ACC112 (cell line): Measurements from ENCODE around the gene DYNC1H1.

Experiments used
- H2AFZ ChIP-seq: fragments of 200-600 bp; sonication (generic); one replicate; pipeline ENCODE4 v1.6.0; 2017; ENCODE audit warnings: antibody characterized with exemption, low read length; ENCODE audit not compliant: unreplicated experiment
- H3K27ac ChIP-seq: fragments of 200-600 bp; sonication (generic); 2 replicates; pipeline ENCODE4 v1.5.1; 2014; ENCODE audit warnings: low read depth, mild to moderate bottlenecking, antibody characterized with exemption, low read length, moderate library complexity
- H3K27me3 ChIP-seq: fragments of 200-600 bp; sonication (generic); 2 replicates; pipeline ENCODE4 v1.6.1; 2014; ENCODE audit warnings: mild to moderate bottlenecking, antibody characterized with exemption, low read length, moderate library complexity, mixed read lengths; ENCODE audit not compliant: insufficient read depth
- H3K36me3 ChIP-seq: fragments of 200-600 bp; sonication (generic); 2 replicates; pipeline ENCODE4 v1.6.1; 2016; ENCODE audit warnings: mild to moderate bottlenecking, antibody characterized with exemption, low read length, moderate library complexity, mixed read lengths; ENCODE audit not compliant: insufficient read depth
- H3K4me1 ChIP-seq: fragments of 200-600 bp; sonication (generic); one replicate; pipeline ENCODE4 v1.6.1; 2016; ENCODE audit warnings: low read length, mixed read lengths; ENCODE audit not compliant: insufficient read depth, unreplicated experiment, control insufficient read depth
- H3K4me3 ChIP-seq: fragments of 200-600 bp; sonication (generic); 2 replicates; pipeline ENCODE4 v1.5.1; 2014; ENCODE audit warnings: mild to moderate bottlenecking, low read depth, low read length
- H3K79me2 ChIP-seq: fragments of 200-600 bp; sonication (generic); one replicate; pipeline ENCODE4 v1.6.0; 2016; ENCODE audit warnings: low read length; ENCODE audit not compliant: control insufficient read depth, unreplicated experiment, insufficient read depth

Gene DYNC1H1

GRCh38 chr14:102034301-102034700, 69.9 kb downstream of the DYNC1H1 start:
- no peaks in the 10 kb centered on the region for H3K27me3 ChIP-seq
- H3K27ac ChIP-seq, result no peak overlapping the region
- H2AFZ ChIP-seq, result no peak overlapping the region
- no peak overlapping the region for H3K4me3 ChIP-seq
- peaks cover 1% of the 10 kb centered on the region for H3K4me1 ChIP-seq
- peaks cover 5% of the 10 kb centered on the region for H3K79me2 ChIP-seq
- peaks cover 70% of the 10 kb centered on the region for H3K36me3 ChIP-seq

- no peaks in the 10 kb centered on the region for H3K79me2 ChIP-seq
- H3K36me3 ChIP-seq, result peaks cover 68% of the 10 kb centered on the region
- no peaks in the 10 kb centered on the region for H3K4me1 ChIP-seq
- no peak overlapping the region for H2AFZ ChIP-seq
- no peak overlapping the region for H3K4me3 ChIP-seq
- H3K27ac ChIP-seq, result no peak overlapping the region
- no peaks in the 10 kb centered on the region for H3K27me3 ChIP-seq
Measured at GRCh38 chr14:102035914-102036313, 71.5 kb downstream of the DYNC1H1 start.

- Histone ChIP-seq H3K36me3 (peaks cover 60% of the 10 kb centered on the region), H3K4me3 (no peak overlapping the region), H3K27ac (no peak overlapping the region), H3K4me1 (no peaks in the 10 kb centered on the region), H3K27me3 (no peaks in the 10 kb centered on the region), H3K79me2 (no peaks in the 10 kb centered on the region), H2AFZ (no peak overlapping the region)
Measured at GRCh38 chr14:102037686-102038085, 73.3 kb downstream of the DYNC1H1 start.

GRCh38 chr14:102039157-102039556, 74.8 kb downstream of the DYNC1H1 start:
- H3K27ac ChIP-seq, result no peak overlapping the region
- H3K27me3 ChIP-seq, result no peaks in the 10 kb centered on the region
- H3K4me1 ChIP-seq, result no peaks in the 10 kb centered on the region
- H2AFZ ChIP-seq, result no peak overlapping the region
- H3K36me3 ChIP-seq, result peaks cover 48% of the 10 kb centered on the region
- H3K79me2 ChIP-seq, result no peaks in the 10 kb centered on the region
- no peak overlapping the region for H3K4me3 ChIP-seq

- Histone ChIP-seq H3K27ac (no peak overlapping the region), H3K27me3 (no peaks in the 10 kb centered on the region), H3K79me2 (no peaks in the 10 kb centered on the region), H3K4me1 (no peaks in the 10 kb centered on the region), H3K36me3 (peaks cover 50% of the 10 kb centered on the region), H2AFZ (no peak overlapping the region), H3K4me3 (no peak overlapping the region)
Measured at GRCh38 chr14:102040153-102040552, 75.8 kb downstream of the DYNC1H1 start.

- Histone ChIP-seq H3K79me2 (no peaks in the 10 kb centered on the region), H3K27me3 (no peaks in the 10 kb centered on the region), H3K36me3 (peaks cover 38% of the 10 kb centered on the region; the same call in 1 of the 2 replicates), H2AFZ (no peak overlapping the region), H3K4me1 (no peaks in the 10 kb centered on the region), H3K27ac (no peak overlapping the region), H3K4me3 (no peak overlapping the region)
Measured at GRCh38 chr14:102042699-102043098, 78.3 kb downstream of the DYNC1H1 start.

- H3K79me2 ChIP-seq, result no peaks in the 10 kb centered on the region
- H3K4me1 ChIP-seq, result no peaks in the 10 kb centered on the region
- no peak overlapping the region for H3K27ac ChIP-seq
Measured at GRCh38 chr14:102043251-102044025, 79.1 kb downstream of the DYNC1H1 start.

GRCh38 chr14:102044566-102044965, 80.2 kb downstream of the DYNC1H1 start:
- Histone ChIP-seq H3K36me3 (peaks cover 39% of the 10 kb centered on the region; the same call in 1 of the 2 replicates), H2AFZ (no peak overlapping the region), H3K79me2 (no peaks in the 10 kb centered on the region), H3K4me1 (no peaks in the 10 kb centered on the region), H3K4me3 (no peak overlapping the region), H3K27ac (no peak overlapping the region), H3K27me3 (no peaks in the 10 kb centered on the region)

More at GRCh38 chr14:102043251-102044025, 79.1 kb downstream of the DYNC1H1 start:
- no peaks in the 10 kb centered on the region for H3K27me3 ChIP-seq
- no peak overlapping the region for H3K4me3 ChIP-seq
- no peak overlapping the region for H2AFZ ChIP-seq
- peaks cover 38% of the 10 kb centered on the region; the same call in 1 of the 2 replicates for H3K36me3 ChIP-seq

- H3K79me2 ChIP-seq, result no peaks in the 10 kb centered on the region
- peaks cover 34% of the 10 kb centered on the region; the same call in 1 of the 2 replicates for H3K36me3 ChIP-seq
- H3K27ac ChIP-seq, result no peak overlapping the region
Measured at GRCh38 chr14:102046337-102047278, 82.2 kb downstream of the DYNC1H1 start.

GRCh38 chr14:102047808-102048540, 83.6 kb downstream of the DYNC1H1 start:
- Histone ChIP-seq H3K27ac (no peak overlapping the region), H3K36me3 (peaks cover 40% of the 10 kb centered on the region; the same call in 1 of the 2 replicates), H2AFZ (no peak overlapping the region), H3K79me2 (no peaks in the 10 kb centered on the region), H3K4me1 (no peaks in the 10 kb centered on the region), H3K4me3 (no peak overlapping the region), H3K27me3 (no peaks in the 10 kb centered on the region)

More at GRCh38 chr14:102046337-102047278, 82.2 kb downstream of the DYNC1H1 start:
- Histone ChIP-seq H2AFZ (no peak overlapping the region), H3K27me3 (no peaks in the 10 kb centered on the region), H3K4me3 (no peak overlapping the region), H3K4me1 (no peaks in the 10 kb centered on the region)
